OCI-LY1 (cell line): ENCODE results near the gene HOXA7.

Experiments
- EZH2 ChIP-seq: fragments of 200-600 bp; sonication (generic), shearing (Covaris generic); IDR thresholded peaks from 2 replicates; pipeline ENCODE4 v1.8.0; 2017; ENCODE audit warnings: borderline replicate concordance, mixed run types, mild to moderate bottlenecking, antibody characterized with exemption, low read length, moderate library complexity, mixed read lengths
- TF ChIP-seq, protein P1 (sequence below): fragments of 200-600 bp; sonication (generic), shearing (Covaris generic); IDR thresholded peaks from 2 replicates; pipeline ENCODE4 v1.5.1; 2017; ENCODE audit warnings: mild to moderate bottlenecking, antibody characterized with exemption, low read length, moderate library complexity, mixed read lengths

DNA sequence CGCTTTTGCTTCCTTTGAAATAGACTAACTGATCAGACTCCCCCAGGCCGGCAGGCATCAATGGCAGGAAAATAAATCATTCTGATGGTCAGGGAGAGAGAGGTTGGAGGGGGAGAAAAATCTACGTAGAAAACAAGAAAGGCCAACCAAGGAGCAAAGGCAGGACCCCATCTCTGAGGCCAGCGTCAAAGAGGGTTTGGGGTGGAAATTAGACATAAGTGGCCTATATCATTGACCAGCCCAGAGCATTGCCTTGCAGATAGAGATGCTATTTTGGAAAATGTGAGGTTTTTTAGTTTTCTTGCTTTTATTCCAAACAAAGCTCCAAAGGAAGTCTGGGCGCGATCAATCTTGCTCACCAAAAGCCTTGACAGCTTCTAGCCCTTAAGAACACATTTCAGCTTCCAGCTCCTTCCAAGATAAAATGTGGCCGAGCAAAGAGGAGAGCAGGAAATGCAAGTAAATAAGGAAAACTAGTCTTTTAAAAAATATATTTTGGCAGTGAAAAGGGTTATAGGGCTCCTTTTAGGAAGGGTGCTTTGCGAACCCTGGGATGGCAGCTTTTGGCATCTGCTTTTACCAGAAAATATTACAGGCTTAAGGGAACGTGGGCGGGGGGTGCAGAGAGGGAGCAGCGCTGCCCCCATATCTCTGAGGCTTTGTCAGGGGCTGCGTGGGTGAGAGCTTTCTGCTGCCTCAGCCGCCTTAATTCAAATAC lies 52.0 kb downstream of the HOXA7 start:
- TF ChIP-seq, protein P1, sequence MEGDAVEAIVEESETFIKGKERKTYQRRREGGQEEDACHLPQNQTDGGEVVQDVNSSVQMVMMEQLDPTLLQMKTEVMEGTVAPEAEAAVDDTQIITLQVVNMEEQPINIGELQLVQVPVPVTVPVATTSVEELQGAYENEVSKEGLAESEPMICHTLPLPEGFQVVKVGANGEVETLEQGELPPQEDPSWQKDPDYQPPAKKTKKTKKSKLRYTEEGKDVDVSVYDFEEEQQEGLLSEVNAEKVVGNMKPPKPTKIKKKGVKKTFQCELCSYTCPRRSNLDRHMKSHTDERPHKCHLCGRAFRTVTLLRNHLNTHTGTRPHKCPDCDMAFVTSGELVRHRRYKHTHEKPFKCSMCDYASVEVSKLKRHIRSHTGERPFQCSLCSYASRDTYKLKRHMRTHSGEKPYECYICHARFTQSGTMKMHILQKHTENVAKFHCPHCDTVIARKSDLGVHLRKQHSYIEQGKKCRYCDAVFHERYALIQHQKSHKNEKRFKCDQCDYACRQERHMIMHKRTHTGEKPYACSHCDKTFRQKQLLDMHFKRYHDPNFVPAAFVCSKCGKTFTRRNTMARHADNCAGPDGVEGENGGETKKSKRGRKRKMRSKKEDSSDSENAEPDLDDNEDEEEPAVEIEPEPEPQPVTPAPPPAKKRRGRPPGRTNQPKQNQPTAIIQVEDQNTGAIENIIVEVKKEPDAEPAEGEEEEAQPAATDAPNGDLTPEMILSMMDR, result no peak
- TF ChIP-seq EZH2, result no peak
